Gastroesophageal sphincter (tissue), 3 donors: ENCODE measurements around the gene FANCC.

Experiments
- CTCF ChIP-seq, 4 experiments: fragments of 200-600 bp in 2 of 4; fragments of 450-650 bp in 2 of 4; sonication (generic) in 1 of 4; IDR thresholded peaks; one replicate each; pipeline ENCODE4 v1.5.1; 2017 to 2019; ENCODE audit warnings: antibody characterized with exemption in 4 of 4, mild to moderate bottlenecking in 2 of 4, moderate library complexity in 2 of 4
- EP300 ChIP-seq: sonication (generic); formaldehyde crosslinking; IDR thresholded peaks from one replicate; pipeline ENCODE4 v1.6.1; 2017; ENCODE audit warnings: antibody characterized with exemption, mild to moderate bottlenecking
- POLR2A ChIP-seq, 2 donors: fragments of 450-650 bp; IDR thresholded peaks; one replicate each; pipeline ENCODE4 v1.6.1; 2017; ENCODE audit warnings: antibody characterized with exemption in 2 of 2, mild to moderate bottlenecking in 2 of 2, moderate library complexity in 1 of 2

GRCh38 chr9:95273369-95274022, 44.0 kb downstream of the FANCC start:
- TF ChIP-seq CTCF (IDR thresholded peaks at IDR 0.05), result no peak
- no peak for TF ChIP-seq EP300
- TF ChIP-seq POLR2A (IDR thresholded peaks at IDR 0.05), result no peak
